Measurements from ENCODE around the gene ERGIC1.
"Not testable (repeated sequence)": the region's sequence is repeated elsewhere in the genome, so short reads cannot be mapped to it uniquely, and the experiment has no call there.

The ERGIC1 gene

DNA sequence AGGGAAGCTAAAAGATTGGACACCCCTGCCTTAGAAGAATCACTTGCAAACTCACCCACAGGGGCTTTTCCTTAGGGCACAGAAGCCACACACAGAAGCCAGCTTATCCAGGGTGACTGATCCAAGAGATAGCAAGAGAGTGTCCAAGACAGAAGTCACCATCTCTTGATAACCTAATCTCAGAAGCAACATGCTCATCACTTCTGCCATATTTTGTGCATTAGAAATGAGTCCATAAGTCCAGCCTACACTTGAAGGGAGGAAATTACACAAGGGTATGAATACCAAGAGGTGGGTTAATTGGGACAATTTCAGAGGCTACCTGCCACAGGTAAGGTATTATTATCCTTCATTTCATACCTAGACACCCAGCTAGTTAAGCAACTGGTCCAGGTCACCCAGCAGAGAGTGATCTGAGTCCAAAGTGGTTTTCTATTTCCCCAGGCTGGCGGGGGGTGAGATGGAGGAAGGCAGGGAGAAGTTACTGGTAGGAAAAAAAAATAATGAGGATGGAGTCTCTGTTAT lies 3.7 kb upstream of the ERGIC1 start:
- no peak for DNase-seq

DNA sequence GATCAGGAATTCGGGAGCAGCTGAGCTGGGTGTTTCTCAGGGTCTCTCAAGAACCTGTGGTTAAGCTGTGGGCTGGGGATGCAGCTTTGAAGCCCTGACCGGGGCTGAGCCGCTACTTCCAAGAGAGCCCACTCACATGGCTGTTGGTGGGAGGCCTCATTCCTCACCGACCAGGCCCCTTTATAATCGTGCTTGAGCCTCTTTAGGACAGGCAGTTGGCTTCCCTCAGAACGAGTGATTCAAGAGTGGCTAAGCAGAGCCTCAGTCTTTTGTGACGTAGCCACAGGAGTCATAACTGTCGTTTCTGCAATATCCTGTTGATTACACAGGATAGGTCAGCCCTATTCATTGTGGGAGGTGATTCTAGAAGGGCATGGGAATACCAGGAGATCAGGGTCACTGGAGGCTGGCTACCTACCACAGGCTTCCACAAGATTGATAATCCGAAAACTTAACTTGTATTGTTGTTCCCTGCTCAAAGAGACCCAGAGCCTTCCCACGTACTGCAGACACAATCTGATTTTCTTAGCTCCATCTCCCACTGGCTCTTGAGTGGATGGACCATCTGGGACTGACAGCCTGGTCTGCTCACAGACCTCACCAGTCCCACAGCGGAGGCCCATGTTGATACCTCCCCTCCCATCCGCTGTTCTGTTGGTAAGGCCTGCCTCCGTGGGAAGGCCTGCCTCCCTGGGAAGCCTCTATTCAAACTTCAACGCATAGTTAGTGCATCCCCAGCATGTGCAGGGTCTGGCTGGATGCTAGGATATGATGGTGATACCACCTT lies 3.0 kb upstream of the ERGIC1 start:
- no peak for DNase-seq

DNA sequence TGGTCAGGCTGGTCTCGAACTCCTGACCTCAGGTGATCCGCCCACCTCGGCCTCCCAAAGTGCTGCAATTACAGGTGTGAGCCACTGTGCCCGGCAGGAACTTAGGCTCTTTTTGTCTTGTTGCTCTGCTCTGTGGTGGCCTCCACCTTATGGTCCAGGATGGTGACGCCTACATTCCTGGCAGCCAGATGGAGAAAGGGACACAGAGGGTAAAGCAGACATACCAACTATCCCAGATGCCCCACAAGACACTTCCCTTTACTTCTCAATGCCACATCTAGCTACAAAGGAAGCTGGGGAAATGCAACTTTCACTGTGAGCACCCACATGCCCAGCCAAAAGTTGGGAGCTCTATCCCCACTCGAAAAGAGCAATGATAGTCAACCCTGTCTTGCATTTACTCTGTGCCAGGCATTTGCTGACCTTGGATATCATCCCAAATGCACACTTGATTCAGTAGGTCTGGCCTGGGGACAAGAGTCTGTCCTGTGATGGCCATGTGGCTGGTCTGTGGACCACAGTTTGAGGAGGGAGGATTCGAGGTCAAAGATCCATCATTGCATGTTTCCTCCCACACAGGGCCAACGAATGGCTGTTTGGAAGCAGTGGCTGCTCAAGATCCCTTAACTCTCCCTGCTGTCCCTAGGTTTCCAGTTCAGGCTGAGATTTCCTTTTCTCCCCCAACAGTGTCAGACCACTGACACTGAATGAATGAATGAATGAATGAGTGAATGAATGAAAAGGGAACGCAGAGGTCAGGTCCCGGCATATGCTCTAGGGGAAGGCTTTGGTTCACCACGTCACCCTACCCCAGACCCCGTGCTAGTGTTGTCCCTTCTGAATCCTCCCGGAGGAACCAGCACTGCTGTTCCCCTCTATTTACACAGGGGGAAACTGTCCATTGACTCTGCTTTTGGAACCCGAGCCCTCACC lies 1.4 kb upstream of the ERGIC1 start:
- DNase-seq = no peak

DNA sequence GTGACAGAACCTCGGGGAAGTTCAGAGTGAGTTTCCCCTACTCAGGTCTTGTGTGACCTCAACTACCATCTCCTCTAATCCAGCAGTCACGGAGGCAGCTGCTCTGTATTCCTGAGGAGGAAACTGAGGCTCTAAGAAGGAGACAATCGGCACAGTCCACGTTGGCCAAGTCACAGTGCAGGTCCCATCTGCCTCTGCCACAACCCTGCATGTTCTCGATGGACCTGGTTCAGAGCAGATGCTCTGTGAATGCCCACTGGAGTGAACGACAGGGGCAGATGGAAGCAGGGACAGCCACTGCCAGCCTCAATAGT lies 722 bp upstream of the ERGIC1 start:
- no peak for DNase-seq

DNA sequence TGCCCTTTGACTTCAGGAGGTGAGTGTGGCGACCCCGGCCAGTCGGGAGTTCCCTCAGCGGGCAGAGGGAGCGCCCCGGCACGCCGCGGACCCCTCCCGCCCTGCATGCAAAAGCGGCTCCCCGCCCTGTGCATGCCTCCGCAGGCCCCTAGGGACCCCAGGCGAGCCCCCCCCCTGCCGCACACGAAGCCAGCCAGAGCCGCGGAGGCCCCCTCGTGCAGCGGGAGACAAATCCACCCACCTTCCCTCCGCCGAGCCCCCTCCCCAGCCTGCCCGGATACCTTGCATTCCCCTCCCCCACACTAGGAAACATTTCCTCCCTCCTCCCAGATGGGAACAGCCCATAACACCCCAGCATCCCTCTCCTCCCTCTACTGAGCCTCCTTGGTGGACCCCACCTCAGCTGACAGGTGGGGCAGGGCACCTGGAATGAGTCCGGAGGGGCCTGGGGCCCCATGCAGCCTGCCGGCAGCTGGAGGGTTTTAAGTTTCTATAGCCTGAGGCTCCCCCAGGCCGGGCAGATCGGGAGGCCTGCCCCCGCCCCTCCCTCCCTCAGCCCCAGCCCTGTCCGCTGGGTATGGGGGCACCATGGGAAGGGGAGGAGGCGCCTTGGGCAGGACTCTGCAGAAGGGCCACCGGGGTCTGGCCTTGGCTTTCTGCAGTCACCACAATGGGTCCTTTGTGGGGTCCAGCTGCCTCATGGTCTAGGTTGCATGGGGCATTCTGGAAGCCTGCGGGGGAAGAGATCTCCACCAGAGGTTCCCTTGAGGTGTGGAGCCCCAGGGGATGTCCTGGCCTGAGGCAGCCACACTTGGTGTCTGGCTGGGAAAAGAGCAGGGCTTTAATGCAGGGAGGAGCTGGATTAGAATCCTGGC lies 601 bp downstream of the ERGIC1 start:
- no peak for DNase-seq

DNA sequence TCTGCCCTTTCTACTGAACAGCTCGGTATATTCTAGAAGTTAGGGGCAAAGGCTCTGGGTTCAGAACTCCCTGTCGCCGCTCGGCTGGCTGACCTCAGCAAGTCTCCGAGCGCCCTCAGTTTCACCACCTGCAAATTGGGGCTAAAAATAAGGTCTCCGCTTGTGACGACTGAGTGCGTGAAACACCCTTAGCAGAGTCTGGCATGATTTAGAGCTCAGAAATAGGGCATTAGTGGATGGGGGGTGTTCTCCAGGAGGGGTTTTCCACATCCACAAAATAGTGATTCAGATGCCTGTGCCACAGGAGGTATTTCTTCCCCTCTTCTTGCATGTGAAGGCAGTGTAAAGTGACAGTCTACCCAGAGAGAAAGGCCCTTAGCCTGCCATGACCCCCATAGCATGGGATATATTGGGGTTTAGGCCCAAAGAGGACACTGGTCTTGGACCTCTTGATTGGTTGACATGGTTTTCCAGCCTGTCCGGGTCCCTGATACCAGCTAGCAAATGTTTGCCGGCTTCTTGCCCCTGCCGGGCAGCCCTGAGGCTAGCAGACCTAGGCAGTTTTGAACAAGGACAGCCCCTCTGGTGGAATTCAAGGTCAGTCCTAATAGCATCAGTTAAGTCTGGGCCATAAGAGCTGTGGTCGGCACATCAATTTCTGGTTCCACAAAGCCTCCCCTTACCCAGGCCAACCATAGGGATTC lies 1.4 kb downstream of the ERGIC1 start:
- DNase-seq = no peak

DNA sequence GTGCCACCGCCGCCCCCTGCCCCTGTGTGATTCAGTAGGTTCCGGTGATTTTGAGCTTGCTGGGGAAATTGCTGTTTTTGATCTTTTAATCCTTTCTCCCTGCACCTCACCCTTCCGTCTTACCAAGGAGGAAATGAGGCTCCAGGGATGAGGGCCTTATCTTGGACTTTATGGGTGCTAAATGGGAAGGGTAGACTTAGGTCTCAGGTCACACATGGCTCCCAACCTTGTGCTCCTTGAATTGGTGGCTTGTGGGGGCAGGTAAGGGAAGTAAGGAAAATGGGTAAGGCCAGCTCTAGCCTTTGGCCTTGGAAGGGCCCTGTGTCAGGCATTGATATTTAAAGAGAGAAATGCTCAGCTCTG lies 1.9 kb downstream of the ERGIC1 start:
- no peak for DNase-seq

DNA sequence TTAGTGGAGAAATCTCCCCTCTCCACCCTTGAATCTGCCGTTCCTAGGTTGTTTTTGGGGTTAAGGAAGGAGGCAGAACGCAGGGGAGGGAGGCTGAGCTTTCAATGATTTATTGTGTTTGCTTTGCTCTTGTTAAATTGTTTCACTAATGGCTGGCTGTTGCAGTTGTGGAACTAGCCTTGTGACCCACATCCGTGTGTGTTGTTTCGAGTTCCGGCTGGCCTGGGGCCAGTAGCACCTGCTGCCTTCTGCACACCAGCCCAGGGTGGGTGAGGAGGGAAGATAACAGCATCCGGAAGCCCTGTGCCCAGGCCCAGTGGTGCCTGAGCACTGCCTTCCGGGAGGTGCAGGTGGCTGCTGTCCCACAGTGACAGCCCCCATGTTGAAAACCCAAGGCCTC lies 3.6 kb downstream of the ERGIC1 start:
- peak; percentile 92 for DNase-seq

DNA sequence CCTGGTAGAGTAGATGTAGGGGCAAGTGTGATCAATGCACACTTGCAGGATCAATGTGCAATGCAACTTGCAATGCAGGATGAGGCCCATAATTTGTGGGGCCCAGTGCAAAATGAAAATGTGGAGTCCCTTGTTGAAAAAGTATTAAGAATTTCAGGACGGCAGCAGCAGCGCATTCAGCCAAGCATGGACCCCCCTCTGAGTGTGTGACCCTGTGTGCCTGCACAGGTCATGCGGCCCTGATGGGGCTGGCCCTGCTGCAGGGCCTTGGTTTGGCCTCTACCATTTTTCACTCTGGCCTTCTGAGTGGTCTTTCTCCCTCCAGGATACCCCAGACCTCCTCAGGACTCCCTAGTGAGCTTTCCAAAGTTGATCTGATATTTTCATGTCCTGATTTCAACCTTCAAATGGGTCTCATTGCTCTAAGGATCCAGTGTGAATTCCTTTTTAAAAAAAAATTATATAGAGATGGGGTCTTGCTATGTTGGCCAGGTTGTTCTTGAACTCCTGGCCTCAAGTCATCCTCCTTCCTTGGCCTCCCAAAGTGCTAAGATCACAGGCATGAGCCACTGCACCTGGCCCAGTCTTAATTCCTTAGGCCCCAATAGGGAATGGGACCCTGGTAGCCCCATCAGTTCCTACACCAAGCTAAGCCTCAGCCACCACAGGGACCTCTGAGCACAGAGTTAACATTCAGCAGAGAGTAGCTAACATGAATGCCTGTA lies 4.3 kb downstream of the ERGIC1 start:
- no peak for DNase-seq

DNA sequence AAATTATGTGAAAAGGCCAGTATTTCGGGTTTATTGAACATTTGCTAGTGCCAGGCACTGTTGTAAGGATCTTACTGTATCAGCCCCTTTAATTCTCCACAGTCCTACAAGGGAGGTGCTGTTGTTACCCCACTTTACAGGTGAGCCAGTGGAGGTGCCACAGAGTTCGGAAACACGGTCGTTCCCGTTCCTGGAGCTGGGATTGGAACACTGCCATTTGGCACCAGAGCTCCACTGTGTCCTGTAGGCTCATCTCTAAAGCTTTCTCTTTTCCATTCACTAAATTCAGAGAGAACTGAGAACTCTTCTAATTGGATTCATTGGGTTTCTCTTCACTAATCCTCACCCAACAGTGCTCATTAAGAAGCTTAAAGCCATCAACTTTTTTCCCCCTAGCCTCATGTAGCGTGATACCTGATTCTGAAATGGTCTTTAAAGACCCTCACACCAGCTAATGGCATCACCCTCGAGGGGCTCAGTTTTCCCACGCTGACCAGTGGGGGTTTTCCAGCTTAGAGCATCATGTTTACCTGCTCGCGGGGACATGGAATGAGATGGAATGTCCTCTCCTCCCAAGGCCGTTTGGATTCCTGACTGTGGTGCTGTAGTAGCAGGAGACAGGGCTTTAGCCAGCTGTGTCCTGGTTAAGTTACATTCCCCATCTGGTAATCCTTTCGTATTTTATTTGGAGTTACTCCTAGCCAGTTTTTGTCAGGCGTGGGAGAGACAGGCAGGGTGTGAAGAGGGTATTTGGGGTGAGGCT lies 5.8 kb downstream of the ERGIC1 start:
- DNase-seq = no peak

DNA sequence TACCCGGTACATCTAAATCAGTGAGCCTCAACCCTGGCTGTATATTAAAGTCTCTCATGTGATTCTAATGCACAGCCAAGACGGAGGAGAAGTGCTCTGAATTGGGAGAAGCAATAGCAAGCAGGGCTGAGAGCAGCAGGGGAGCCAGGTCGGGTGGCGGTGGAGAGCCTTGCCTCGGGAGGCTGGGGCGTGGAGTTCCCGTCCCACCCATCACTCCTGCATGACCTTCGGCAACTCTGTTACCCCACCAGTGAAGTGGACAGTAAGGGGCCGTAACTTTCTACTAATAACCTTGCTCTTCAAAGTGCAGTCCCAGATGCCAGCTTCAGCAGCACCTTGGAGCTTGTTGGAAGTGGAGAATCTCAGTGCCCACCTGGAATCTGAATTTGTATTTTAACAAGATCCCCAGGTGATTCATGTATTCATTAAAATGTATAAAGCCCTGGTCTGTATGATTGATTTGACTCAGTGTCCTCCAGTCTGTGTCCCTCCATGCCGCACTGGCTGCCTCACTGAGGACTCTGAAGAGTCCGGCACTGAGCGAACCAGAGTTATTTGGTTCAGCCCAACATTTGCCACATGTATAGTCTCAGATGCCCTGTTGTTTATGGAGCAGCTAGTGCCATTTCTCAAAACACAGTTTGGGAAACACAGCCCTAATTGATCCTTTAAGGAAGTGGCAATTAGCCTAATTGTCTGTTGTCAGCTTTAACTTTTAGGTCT lies 6.5 kb downstream of the ERGIC1 start:
- no peak for DNase-seq

DNA sequence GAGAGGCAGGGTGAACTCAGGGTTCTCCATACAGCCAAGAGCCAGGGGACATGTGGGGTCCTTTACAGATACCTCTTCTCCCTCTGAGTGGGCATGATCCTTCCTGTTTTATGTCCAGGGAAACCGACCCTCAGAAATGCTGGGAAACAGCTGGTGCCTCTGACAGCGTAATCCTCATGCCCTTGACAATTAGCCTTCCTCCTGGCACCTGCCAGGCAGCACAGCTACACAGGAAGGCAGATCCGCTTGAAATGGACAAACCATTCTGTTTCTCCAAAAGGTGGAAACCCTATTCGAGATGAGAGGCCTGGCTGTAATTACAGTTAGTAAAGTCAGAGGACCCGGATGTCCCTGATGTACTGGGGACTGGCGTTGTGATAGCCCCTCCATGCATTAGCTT lies 7.2 kb downstream of the ERGIC1 start:
- no peak for DNase-seq

DNA sequence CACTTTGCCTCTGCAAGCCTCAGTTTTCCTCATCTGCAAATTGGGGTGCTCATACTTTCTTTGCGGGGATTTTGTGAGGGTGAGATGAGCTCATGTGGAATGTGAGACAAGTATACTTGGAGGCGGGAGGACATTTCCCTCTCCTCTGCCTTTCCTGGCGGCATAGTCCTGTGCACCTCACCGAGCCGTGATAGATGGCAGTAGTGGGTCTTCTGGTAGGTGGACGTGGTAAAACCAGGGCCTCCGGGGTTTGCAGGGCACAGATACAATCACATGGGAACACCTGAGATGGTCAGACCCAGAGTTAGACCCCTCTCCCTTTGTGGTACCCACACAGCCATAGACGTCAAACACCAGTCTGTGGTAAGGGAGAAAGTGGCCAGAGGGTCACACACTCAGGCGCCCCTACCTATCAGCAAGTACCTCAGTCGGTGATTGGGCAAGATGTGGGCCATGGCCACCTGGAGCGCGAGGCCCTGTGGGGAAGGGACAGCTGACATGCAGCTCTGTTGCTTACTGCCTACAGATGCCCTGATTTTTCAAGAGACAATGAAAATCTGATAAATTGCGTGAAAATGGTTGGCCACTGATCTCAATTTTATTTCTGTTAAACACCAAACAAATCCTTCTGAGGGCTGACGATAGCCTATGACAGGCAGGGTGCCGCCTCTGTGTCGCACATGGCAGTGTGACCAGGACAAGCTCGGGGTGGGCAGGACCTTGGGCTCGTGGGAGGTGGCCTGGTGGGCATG lies 9.9 kb downstream of the ERGIC1 start:
- no peak for DNase-seq

DNA sequence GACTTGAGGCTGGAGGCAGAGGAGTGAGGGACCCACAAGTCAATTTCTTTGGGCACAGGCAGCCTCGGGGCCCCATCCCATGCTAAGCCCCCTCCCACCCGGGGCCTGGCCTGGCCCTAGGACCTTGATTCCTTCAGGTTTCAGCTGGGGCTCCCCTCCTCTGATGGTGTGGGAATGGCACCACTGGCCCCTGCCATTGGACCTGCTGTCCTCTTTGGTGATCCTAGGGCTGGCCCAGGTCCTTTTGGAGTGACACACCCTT lies 10.5 kb downstream of the ERGIC1 start:
- DNase-seq = no peak

DNA sequence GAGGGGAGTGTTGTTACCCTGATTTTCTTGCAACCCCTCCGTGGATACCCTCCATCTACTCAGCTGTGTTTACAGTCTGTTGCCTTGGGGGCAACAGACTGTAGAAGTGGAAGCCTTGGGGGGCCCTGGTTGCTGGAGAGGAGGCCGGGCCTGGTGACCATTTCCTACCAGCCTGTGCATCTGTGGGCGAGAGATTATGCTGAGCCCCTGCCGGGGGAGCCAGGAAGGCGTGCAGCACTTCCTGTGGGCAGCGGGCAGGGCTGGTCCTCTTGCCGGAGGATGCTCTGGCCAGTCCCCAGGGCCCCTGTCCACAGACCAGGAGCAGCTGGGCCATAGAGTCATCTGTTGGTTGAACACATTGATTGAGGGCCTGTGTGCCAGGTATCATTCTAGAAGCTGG lies 11.1 kb downstream of the ERGIC1 start:
- no peak for DNase-seq

DNA sequence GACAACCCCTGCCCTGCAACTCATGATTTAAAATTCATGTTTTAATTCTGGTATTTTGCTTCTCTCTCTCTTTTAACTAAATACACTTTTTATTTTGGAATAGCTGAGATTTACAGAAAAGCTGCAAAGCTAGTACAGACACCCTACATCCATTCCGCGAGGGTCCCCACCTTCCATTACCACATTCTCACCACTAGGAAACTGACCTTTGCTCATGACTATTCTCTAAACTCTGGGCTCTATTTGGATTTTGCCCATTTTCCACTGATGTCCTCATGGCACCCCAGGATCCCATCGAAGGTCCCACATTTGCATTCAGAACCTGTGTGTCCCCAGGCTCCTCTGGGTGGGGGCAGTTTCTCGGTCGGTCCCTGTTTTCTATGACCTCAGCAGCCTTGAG lies 11.5 kb downstream of the ERGIC1 start:
- no peak for DNase-seq

DNA sequence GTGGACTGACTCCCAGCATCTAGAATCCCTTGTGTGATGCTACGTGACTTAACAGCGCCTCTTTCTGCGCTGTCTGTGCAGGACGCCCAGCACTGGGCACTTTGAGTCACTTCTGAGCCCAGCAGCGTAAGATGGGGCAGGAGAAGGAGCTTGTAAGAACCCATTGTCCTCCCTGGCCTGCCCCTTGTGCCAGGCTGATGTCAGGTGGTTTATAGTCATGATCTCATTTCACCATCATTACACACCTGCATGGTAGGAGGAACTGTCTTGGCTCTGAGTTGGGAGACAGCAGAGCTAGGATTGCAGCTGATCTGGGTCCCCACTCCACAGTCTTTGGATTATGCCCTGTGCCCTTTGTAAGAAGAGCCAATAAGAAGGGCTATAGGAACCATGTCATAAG lies 12.2 kb downstream of the ERGIC1 start:
- no peak for DNase-seq

DNA sequence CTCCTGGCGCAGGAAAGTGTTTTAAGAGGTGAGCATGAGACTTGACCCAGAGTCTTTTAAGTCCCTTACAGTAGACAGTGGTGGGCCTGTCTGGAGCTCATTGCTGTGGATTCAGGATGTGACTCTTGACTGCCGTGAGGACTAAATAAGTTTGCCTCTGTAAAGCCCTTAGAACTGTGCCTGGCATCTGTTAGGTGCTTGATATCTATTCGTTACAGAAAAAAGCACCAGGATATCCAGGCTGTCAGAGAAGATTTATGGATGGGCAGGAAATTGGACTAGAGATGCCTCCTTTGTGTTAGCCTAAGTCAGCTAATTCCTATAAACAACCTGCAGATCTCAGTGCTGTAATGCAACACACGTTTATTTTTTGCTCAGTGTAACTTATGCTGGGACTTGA lies 12.6 kb downstream of the ERGIC1 start:
- DNase-seq = no peak

DNA sequence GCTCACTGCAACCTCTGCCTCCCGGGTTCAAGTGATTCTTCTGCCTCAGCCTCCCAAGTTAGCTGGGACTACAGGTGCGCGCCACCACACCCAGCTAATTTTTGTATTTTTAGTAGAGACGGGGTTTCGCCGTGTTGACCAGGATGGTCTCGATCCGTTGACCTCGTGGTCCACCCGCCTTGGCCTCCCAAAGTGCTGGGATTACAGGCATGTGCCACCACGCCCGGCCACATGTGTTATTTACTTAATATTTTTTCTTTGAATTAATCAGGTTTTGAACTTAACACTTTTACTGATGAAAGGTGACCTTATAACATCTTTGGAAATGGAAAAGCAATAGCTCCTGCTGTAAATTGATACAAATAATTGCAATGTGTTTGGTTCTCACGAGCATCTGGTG lies 13.5 kb downstream of the ERGIC1 start:
- DNase-seq = not testable (repeated sequence)

DNA sequence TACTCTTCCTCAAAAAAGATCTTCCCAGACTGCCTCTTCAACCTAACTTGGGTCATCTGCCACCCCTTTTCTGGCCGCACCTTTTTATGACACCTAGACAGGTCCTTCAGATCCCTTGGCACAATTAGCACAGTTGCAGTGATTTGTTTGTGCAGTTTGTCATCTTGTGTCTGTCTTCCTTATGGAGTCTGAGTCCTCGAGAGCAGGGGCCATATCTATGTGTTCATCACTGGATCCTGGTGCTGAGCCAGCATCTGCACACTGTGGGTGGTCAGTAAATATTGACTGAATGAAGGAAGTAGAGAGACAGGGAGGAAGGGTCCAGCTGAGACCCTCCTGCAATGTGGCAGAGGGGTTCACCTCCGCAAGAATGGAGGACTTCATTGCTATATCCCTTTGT lies 14.4 kb downstream of the ERGIC1 start:
- no peak for DNase-seq

All from NCI-H2029 treated with DMSO at 0.1 percent for 48 hours (cell line).